ENCODE data around the gene USP6NL. TPM values are rescaled to one million over a fixed set of nuclear protein-coding genes. Genes with fewer than 3 reads are reported as not detected.

Gene USP6NL
- total and polyA plus RNA-seq, 2 of the 8 experiments (the other 6 are each of a cell fraction or from before 2014, with no cell fraction given) = 10.9 to 28.8 TPM

DNA sequence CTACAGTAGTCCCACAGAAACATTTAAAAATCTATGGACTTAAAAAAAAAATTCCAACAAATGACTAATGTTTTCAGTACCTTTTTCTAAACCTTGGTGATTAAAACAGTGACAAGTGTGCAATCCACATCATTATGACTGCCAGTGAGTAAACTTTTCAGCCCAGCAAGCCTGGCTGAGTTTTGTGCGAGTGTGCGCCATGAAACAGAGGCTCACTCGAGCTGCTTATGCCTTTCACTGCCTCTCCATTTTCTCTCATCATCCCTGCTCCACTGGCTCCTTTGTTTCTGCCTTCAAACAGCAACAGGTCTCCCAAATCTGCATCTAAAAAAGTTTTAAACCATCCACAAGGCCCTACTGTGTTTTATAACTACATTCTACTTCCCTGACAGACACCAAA is 105.8 kb downstream of the USP6NL start (continued):
- TF ChIP-seq, protein P1, sequence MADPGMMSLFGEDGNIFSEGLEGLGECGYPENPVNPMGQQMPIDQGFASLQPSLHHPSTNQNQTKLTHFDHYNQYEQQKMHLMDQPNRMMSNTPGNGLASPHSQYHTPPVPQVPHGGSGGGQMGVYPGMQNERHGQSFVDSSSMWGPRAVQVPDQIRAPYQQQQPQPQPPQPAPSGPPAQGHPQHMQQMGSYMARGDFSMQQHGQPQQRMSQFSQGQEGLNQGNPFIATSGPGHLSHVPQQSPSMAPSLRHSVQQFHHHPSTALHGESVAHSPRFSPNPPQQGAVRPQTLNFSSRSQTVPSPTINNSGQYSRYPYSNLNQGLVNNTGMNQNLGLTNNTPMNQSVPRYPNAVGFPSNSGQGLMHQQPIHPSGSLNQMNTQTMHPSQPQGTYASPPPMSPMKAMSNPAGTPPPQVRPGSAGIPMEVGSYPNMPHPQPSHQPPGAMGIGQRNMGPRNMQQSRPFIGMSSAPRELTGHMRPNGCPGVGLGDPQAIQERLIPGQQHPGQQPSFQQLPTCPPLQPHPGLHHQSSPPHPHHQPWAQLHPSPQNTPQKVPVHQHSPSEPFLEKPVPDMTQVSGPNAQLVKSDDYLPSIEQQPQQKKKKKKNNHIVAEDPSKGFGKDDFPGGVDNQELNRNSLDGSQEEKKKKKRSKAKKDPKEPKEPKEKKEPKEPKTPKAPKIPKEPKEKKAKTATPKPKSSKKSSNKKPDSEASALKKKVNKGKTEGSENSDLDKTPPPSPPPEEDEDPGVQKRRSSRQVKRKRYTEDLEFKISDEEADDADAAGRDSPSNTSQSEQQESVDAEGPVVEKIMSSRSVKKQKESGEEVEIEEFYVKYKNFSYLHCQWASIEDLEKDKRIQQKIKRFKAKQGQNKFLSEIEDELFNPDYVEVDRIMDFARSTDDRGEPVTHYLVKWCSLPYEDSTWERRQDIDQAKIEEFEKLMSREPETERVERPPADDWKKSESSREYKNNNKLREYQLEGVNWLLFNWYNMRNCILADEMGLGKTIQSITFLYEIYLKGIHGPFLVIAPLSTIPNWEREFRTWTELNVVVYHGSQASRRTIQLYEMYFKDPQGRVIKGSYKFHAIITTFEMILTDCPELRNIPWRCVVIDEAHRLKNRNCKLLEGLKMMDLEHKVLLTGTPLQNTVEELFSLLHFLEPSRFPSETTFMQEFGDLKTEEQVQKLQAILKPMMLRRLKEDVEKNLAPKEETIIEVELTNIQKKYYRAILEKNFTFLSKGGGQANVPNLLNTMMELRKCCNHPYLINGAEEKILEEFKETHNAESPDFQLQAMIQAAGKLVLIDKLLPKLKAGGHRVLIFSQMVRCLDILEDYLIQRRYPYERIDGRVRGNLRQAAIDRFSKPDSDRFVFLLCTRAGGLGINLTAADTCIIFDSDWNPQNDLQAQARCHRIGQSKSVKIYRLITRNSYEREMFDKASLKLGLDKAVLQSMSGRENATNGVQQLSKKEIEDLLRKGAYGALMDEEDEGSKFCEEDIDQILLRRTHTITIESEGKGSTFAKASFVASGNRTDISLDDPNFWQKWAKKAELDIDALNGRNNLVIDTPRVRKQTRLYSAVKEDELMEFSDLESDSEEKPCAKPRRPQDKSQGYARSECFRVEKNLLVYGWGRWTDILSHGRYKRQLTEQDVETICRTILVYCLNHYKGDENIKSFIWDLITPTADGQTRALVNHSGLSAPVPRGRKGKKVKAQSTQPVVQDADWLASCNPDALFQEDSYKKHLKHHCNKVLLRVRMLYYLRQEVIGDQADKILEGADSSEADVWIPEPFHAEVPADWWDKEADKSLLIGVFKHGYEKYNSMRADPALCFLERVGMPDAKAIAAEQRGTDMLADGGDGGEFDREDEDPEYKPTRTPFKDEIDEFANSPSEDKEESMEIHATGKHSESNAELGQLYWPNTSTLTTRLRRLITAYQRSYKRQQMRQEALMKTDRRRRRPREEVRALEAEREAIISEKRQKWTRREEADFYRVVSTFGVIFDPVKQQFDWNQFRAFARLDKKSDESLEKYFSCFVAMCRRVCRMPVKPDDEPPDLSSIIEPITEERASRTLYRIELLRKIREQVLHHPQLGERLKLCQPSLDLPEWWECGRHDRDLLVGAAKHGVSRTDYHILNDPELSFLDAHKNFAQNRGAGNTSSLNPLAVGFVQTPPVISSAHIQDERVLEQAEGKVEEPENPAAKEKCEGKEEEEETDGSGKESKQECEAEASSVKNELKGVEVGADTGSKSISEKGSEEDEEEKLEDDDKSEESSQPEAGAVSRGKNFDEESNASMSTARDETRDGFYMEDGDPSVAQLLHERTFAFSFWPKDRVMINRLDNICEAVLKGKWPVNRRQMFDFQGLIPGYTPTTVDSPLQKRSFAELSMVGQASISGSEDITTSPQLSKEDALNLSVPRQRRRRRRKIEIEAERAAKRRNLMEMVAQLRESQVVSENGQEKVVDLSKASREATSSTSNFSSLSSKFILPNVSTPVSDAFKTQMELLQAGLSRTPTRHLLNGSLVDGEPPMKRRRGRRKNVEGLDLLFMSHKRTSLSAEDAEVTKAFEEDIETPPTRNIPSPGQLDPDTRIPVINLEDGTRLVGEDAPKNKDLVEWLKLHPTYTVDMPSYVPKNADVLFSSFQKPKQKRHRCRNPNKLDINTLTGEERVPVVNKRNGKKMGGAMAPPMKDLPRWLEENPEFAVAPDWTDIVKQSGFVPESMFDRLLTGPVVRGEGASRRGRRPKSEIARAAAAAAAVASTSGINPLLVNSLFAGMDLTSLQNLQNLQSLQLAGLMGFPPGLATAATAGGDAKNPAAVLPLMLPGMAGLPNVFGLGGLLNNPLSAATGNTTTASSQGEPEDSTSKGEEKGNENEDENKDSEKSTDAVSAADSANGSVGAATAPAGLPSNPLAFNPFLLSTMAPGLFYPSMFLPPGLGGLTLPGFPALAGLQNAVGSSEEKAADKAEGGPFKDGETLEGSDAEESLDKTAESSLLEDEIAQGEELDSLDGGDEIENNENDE (IDR thresholded peaks at IDR 0.05; ENCODE audit: insufficient replicate concordance, low read length) = no peak
- TF ChIP-seq CTBP2 (IDR thresholded peaks at IDR 0.05; ENCODE audit: borderline replicate concordance, insufficient read depth, insufficient read length, low read length) (no peak), TAF1 (IDR thresholded peaks at IDR 0.05; ENCODE audit: low read depth, low read length) (no peak), SUZ12 (IDR thresholded peaks at IDR 0.05; ENCODE audit: low read length) (no peak), SIRT6 (IDR thresholded peaks at IDR 0.05; ENCODE audit: low read length) (no peak), SP2 (IDR thresholded peaks at IDR 0.05; ENCODE audit: low read length) (no peak), RFX5 (IDR thresholded peaks at IDR 0.05; ENCODE audit: borderline replicate concordance, low read depth, low read length) (no peak), MAX (IDR thresholded peaks at IDR 0.05) (no peak)
